NOMO-1 (cell line): ENCODE data around the gene BEND3.

Source experiments
- DNase-seq, 2 experiments: peaks; one replicate each; lab custom pipeline; 2025; ENCODE audit not compliant: unreplicated experiment in 2 of 2; lab: John Stamatoyannopoulos, UW

BEND3 gene

DNA sequence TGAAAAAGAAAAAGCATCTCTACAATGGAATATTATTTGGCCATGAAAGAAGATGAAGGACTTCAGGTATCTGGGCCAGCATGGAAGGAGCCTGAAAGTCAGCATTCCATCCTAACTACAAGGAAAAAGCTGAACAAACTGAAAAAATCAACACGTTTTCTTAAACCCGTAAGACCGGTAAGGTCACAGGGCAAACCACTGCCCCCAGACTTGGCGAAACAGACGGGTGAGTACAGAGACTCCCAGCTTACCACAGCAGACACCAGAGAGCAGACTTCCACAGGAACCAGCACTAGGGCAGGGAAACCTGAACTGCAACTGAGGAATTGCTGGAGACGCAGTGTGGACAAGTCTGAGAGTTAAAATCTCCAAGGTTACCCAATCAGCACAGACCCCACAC lies 31.4 kb downstream of the BEND3 start:
- no peak for DNase-seq

DNA sequence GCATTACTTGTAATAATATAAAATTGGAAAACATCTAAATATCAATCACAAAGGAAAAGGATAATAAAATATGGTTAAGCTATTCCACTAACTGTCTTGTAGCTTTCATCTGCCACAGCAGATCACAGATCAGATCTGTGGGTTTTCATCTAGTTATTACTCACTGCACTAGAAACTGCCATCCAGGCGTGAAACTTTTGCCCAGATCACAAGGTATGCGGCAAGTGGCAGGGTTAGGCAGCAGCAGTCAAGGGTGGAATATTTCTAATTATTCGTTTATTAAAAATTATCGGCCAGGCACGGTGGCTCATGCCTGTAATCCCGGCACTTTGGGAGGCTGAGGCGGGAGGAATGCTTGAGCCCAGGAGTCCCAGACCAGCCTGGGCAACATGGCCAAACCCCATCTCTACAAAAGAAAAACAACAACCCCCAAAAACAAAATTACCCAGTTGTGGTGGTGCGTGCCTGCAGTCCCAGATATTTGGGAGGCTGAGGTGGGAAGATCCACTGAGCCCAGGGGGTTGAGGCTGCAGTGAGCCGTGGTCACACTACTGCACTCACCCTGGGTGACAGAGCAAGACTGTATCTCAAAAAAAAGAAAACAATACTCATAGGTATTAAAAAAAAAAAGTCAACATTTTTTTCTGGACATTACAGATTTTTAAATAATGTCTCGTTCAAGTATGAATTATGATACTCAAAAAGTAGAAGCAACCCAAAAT lies 32.1 kb downstream of the BEND3 start:
- no peak for DNase-seq

DNA sequence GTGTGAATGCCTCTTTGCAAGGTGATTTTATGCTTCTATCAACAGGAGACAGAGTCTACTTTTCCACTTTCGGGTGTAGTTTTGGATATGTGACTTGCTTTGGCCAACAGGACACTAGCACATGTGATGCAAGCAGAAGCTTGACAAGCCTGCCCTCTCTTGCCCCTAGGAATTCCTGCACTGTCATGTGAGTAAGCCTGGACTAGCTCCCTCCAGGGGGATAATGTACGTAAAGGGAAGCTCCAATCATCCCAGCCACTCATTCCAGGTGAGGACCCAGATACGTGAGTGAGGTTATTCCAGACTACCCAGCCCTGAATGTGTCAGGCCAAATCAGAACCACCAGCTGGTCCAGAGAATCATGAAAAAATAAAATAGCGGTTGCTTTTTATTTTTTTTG lies 33.3 kb downstream of the BEND3 start:
- DNase-seq, result no peak

DNA sequence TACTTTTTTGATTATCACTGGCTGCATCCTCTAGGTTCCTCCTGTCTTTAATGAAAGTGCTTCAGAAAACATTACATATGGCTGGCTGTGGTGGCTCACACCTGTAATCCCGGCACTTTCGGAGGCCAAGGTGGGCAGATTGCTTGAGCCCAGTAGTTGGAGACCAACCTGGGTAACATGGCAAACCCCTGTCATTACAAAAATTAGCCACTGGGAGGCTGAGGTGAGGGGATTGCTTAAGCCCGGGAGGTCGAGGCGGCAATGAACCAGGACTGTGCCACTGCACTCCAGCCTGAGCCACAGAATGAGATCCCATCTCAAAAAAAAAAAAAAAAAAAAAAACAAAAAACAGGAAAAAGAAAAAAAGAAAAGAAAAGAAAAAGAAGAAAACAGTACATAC lies 35.3 kb downstream of the BEND3 start:
- DNase-seq, result no peak

DNA sequence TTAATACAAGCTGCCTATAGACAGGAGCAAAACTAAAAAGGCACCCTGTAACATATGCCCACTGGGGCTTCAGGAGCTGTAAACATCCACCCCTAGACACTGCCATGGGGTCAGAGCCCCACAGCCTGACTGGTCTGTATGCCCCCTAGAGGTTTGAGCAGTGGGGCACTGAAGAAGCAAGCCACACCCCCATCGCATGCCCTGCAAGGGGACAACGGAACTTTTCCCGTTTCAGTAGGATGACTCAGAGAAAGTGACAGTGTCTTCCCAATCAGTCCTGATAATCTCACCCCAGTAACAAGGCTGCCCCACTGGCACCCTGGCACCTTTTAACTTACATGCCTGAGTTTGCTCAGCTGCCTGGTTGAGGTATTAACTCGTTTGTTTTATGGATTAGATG lies 35.9 kb downstream of the BEND3 start:
- no peak for DNase-seq

DNA sequence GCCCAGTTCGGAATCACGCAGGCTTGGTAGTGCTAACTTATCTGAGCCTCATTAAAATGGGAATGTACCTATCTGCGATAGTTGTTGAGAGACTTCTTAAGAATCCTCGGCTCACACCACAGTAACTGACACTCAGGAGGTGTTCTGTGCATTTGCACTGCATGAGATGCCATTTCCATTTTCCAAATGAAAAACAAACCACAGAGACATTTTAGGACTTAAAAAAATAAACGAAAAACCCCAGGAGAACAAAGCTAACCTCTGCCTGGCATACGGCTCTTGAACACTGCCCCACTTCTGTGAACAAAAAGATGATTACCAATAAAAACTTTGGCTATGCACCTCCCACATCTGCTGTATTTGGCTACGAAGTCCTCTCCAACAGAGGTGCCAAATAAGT lies 37.6 kb downstream of the BEND3 start:
- no peak for DNase-seq

DNA sequence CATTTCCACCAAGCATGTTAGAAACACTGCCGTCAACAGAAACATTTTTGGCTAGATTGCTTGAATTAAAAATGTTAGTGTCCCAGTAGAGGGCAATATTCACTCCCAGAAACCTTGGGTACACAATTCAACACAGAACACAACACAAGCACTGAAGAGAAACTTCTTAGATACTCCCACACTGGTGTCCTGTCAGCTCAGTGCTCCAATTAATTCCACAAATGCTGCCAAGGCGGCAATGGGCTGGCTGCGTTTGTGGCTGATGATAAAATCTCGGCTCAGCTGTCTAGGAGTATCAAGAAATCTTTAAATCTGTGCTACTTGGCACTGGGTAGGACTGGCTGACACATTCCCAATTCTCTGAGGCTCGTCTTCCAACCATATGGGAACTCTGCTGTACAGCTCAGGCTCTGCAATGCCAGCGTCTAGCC lies 39.3 kb downstream of the BEND3 start:
- peak in 1 of 2 experiments; percentile 1 for DNase-seq

DNA sequence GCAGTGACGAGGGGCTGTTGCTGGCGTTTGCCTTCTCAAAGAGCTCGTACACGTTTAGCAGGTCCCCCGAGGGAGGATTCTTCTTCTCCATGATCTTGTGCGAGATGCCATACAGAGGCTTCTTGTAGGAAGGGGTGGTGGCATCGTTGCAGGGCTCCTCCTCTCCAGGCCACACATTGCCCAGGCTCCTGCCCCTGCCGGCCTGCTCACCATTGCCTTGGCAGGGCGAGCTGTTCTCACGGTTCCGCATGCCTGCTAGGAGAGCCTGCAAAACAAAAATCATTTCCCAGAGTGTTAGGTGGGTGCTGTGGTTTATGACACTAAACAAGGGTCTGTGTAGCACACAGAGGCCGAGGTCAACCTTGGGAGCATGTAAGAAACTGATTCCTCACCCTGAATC lies 44.6 kb downstream of the BEND3 start:
- DNase-seq, result no peak

DNA sequence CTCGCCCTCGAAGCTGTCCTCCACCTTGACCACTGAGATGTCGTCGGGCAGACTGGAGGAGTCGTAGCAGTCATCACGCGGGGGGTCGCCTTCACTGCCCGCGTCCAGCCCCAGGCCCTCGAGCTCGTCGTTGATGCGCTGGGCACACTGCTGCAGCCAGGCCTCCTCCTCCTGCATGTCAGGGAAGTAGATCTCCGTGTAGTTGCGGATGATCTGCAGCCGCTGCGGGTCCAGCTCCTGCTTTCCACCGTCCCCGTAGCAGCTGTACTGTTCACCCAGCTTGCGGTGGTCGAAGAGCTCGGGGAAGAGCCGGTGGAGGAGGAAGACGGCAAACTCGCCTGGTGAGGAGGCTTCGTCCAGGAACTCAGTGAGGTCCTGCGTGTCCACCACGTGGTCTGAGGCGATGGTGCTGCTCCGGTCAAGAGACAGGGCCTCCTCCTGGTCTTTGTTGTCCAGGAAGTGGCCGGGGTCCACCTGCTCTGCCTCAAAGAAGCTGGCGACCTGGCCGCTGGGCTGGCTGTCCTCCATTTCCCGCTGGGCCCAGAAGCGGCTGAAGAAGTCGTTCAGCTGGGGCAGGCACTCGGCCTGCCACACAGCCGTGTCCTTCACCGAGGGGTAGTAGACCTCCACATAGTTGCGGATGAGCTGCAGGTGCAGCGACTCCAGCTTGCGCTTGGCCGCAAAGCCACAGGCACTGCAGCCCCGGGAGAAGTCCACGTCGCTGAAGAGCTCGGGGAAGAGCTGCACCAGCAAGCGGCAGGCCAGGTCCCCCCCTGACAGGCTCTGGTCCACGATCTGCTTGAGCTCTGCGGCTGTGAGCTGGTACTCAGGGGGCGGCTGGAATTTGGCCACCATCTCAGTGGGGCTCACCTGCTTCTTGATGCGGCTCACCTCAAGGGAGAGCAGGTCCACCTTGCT lies 45.4 kb downstream of the BEND3 start:
- DNase-seq, result no peak

DNA sequence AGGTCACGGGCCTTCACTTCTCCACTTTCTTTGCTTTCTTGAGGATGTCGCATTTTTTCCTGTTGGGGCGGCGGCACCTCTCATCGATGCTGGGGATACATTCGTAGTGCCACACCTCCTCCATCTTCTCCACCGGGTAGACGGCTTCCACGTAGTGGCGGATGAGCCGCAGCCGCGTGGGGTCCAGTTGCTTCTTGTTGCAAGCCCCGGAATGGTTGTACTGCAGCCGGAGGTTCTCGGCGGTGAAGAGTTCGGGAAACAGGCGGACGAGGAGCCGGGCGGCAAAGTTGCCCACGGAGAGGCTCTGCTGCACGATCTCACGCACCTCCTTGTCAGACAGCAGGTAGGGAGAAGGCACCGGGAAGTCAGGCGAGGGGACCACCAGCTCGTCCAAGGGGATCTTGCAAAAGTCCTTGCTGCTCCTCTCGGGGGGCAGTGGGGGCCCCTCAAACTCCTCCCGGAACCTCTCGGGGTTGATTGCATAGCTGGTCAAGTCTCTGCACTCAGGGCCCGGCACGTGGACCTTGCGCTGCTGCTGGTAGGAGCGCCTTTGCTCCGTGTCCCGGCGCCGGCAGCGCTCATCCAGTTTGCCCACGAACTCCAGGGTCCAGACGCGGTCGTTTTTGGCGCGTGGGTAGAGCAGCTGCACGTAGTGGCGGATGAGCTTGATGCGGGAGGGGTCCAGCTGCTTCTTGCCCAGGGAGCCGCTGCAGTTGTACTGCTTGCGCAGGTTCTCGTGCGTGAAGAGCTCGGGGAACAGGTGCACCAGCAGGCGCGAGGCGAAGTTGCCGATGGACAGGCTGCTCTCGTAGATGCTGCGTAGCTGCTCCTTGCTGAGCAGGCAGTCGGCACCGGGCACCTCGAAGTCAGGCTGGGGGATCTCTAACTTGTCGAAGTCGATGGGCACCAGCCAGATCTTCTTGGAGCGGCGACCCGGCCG lies 46.4 kb downstream of the BEND3 start:
- no peak for DNase-seq

DNA sequence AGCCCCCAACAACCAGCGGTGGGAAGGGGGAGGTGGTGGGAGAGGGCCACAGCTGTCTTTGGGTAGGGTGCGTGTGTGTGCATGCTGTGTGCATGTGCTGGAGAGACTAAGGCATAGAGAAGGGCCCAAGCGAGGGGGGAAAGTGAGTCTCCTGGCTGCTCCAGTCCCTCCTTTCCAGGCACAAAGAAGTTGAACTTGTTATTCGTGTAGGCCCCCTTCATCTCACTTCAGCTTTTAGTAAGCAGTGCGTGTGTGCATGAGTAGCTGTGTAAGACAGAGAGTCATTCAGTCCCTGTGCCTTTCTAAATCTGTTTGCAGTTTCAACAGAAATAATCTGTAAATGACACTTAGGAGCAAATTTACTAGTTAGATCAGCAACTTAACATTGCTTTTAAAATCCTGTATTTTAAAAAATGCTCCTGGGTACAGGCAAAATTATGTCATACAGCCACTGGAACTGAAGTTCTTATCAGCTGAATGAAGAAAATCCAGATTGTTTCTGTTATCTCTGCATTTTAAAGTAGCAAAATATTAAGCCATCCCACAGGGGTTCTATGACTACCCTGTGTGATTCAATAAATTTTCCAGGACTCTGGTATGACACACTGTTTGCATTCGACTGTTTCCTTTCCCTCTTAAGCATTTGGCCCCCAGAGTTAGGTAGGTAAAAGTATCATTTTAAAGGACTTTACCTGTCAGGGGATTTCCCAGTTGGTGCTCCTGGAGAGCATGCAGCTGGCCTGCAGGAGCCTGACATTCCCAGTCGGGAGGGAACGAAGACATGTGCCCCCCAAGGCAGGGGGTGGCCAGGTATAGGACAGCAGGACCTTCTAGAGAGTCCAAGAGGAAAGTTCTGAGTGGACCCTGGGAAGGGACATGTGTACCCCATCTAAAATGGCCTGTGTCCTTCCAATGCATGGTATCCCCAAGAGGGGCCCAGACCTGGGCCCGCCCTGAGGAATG lies 48.3 kb downstream of the BEND3 start:
- DNase-seq, result no peak

DNA sequence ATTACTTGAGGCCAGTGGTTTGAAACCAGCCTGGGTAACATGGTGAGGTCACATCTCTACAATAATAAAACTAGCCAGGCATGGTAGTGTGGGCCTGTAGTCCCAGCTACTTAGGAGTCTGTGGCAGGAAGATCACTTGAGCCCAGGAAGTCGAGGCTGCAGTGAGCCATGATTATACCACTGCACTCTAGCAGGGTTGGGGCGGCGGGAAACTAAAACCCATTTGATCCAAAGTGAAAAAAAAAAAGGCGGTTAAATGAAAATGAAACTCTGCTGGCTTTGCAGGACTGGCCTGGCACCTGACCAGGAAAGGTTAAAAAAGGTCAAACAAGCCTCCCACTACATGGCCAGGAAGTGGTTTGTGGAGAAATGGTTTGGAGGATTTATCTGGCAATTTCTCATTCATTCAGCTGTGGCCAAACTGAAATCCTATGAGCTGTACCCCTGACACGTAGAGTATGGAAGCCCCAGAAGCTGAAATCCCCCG lies 50.7 kb downstream of the BEND3 start:
- DNase-seq, result peak in 1 of 2 experiments; percentile 42

DNA sequence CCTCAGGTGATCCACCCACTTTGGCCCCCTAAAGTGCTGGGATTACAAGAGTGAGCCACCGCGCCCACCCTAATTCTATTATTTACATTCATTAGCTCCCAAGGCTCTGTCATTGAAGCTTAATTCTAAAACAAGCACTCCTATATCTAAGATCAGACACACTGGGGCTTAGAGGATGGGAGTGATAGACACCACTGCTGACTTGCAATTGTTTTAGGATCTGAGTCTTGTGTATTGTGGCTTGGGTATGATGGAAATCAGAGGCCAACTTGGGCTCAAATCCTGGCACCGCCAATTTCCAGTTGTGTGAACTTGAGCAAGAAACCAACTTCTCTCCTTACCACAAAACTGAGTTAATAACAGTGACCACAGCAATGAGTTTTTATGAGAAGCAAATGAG lies 52.6 kb downstream of the BEND3 start:
- no peak for DNase-seq

DNA sequence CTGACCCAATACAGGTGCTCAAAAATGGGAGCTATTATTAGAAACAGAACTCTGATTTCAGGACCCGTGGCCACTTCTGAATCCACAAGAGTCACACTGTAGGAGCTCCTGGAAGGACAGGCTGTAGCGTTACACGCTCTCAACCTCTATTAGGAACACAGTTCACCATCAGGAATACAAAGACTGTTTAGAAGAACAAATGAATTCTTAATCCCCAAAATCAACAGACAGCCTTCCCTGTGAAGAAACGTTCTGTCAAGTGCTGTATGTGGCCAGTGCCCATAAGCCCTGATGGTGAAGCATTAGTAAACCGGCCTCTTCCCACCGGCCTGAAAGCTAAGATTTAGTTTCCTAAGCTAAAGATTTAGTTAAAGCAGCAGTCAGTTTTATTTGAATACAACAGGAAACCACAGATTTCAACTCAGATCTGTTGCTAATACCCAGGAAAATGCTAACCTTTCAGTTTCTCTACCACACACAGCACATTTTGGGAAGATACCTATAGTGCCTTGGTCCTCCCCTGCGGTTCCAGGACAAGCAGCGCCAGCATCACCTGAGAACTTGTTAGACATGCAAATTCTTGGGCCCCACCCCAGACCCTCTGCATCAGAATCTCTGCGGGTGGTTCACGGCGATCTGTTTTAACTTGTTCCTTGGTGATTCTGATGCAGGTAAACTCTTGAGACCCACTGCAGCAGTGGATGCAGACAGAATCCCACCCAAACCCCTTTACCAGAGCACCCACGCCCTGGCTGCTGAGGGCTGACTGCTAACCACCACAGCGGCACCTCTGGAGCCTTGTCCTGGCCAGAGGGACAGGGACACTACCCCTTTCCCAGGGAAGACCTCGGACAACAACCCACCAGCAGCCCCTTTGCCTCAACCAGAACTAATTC lies 53.9 kb downstream of the BEND3 start:
- peak in 1 of 2 experiments; percentile 7 for DNase-seq

DNA sequence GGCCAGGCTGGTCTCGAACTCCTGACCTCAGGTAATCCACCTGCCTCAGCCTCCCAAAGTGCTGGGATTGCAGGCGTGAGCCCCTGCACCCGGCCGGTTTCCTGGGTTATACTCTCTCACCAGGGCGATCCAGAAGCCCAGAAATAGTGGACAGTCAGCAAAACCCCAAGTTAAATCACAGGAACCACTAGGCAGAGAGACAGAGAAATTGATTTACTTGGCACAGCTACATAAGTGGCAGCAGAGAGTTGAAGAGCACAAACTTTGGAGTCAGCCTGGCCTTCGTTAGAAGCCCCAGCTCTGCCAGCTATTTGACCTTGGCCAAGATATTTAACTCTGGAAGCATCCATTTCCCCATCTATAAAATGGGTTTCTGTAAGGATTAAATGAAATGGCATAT lies 54.6 kb downstream of the BEND3 start:
- no peak for DNase-seq

DNA sequence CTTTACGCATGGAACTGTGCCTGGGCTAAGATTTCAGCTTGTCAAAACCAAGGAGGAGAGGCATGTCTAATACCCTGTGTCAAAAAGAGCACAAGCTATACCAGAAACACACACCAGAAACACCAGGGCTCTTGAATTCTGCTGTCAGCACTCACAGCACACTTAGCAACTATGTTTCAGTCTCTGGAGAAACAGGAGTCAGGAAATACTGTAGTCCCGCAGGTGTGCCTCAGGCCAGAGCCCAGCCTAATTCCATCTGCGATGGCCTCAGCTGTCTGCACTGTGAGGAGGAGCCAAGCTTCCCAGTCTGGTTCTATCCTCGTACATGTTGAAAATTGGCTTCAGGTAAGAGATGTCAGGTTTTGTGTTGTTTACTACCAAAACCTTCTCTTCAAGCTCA lies 55.7 kb downstream of the BEND3 start:
- DNase-seq, result no peak

DNA sequence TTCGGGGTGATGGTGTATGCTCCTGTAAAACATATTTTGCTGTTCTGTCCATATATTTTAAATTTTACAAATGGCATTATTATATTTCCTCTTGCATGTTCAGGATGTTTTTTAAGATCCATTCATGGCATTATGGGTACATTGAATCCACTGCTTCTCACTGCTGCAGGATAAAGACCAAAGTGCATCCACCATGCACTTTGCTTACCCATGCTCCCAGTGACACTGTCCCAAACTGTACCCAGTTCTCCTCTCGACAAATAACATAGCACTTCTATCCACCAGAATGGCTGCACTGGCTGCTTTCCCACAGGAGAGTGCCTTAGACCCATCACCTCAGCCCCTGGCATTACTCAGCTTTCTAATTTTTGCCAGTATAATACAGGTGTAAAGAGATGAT lies 57.6 kb downstream of the BEND3 start:
- DNase-seq, result no peak

DNA sequence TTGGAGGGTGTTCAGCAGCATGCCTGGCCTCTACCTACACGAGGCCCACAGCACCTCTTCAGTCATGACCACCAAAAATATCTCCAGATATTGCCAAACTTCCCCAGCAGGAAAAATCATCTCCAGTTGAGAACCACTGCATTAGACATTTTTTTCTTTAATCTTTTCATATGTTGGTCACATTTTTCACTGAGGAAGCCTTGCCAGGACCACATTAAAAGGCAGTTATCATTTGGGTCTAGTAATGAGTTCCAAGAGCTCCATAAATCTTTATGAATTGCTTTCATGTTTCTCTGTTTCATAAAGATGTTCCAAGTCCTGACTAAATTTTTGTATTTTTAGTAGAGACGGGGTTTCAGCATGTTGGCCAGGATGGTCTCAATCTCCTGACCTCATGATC lies 58.5 kb downstream of the BEND3 start:
- DNase-seq, result no peak

DNA sequence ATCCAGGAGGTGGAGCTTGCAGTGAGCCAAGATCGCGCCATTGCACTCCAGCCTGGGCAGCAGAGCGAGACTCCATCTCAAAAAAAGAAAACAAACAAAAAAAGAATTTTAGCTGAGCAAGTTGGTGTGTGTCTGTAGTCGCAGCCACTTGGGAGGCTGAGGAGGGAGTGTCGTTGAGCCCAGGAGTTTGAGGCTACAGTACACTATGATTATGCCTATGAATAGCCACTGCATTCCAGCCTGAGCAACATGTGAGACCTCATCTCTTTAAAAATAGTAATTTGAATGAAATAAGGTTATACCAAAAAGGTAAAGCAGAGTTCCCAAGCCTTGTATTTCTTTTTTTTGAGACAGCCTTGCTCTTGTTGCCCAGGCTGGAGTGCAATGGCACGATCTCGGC lies 67.5 kb downstream of the BEND3 start:
- no peak for DNase-seq
